GM12864 (cell line): Measurements from ENCODE around the gene PACRG.
A peak's percentile ranks its signal among the peaks of the same experiment; 100 is the strongest.

ENCODE experiments used
- DNase-seq: peaks from one replicate; pipeline ENCODE4 v3.0.0-alpha.2; 2011; ENCODE audit warnings: low read depth
- H3K4me3 ChIP-seq: 2 replicates; pipeline ENCODE4 v1.5.1; 2011; ENCODE audit warnings: mild to moderate bottlenecking, low read depth, low read length, control low read depth
- TF ChIP-seq, protein P1 (sequence below): IDR thresholded peaks from 2 replicates; pipeline ENCODE4 v1.5.1; 2011; ENCODE audit warnings: low read depth, mild to moderate bottlenecking, moderate library complexity, low read length, control low read depth, inconsistent platforms; ENCODE audit errors: missing control alignments

Gene PACRG

DNA sequence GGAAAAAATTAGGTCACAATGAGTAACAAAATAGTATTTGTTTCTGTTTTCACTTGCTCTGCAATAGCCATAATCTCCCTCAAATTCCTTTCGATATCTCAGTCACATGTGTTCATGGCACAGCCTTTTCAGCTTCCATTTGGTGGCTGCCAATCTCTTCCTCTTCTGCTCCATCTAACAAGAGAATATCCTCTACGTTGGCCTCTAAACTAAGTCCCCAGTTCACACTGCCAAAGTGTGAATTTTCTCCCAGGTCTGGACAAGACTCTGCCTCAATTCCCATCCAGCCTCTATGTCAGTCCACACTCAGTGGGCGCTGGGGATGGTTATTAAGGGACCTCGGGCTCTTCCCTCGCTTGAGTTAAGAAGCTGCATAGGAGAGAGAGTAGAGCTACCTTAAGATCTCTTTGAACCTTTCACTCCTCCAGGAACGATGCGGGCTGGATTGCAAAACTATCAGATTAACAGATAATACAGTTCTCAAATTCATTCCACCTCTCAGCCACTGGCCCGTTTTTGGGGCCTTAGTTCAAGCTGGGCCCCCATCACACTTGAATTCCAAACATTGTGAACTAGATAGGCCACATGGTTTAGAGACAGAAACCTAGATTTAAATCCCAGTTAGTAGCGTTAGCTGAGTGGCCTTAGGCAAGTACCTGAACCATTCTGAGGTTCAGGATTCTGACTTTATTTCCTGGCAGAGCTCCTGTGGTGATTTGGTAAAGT is 436.6 kb downstream of the PACRG start:
- TF ChIP-seq, protein P1, sequence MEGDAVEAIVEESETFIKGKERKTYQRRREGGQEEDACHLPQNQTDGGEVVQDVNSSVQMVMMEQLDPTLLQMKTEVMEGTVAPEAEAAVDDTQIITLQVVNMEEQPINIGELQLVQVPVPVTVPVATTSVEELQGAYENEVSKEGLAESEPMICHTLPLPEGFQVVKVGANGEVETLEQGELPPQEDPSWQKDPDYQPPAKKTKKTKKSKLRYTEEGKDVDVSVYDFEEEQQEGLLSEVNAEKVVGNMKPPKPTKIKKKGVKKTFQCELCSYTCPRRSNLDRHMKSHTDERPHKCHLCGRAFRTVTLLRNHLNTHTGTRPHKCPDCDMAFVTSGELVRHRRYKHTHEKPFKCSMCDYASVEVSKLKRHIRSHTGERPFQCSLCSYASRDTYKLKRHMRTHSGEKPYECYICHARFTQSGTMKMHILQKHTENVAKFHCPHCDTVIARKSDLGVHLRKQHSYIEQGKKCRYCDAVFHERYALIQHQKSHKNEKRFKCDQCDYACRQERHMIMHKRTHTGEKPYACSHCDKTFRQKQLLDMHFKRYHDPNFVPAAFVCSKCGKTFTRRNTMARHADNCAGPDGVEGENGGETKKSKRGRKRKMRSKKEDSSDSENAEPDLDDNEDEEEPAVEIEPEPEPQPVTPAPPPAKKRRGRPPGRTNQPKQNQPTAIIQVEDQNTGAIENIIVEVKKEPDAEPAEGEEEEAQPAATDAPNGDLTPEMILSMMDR: no peak
- no peak for DNase-seq
- no peak overlapping the region for H3K4me3 ChIP-seq

GRCh38 chr6:163165155-163165910 is 437.6 kb downstream of the PACRG start:
- TF ChIP-seq, protein P1: no peak
- DNase-seq: no peak
- H3K4me3 ChIP-seq: no peak overlapping the region

DNA sequence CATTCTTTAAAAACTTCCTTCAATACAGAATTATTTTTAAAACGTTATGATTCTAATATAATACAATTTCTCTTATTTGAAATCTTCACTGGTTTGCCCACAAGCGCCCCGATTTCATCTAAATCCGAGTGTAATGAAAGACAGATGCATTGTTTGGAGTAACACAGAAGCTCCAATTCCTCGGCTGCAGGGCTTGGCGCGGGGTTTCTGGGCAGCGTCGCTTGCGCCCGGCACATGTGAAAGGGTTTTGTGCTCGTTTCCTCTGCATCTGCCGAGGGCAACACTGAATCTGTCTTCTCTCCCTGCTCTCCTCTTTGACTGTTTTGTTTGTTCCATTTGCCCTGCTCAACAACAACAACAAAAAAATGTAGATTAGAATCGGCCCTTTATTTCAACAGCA is 438.1 kb downstream of the PACRG start:
- no peak for DNase-seq
- TF ChIP-seq, protein P1: no peak
- H3K4me3 ChIP-seq: no peak overlapping the region

- TF ChIP-seq, protein P1: no peak
- DNase-seq: no peak
- no peak overlapping the region for H3K4me3 ChIP-seq
Observed at GRCh38 chr6:163166507-163166906, 438.7 kb downstream of the PACRG start.

DNA sequence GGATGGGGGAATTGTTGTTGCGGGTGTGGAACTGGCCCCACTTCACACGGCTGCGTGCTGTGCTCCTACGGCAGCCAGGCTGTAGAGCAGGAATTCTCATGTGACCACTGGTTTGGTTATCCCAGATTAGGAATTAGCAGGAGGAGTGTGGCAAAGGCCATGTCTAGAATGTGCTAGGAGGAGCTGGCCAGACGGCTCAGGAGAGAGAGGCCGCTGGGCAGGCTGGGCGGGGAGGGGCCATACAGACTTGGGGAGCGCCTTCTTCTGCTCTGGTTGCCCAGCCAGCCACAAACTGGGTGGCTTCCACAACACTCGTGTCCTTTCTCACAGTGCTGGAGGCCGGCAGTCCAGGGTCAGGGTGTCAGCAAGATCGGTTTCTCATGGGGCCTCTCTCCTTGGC is 441.7 kb downstream of the PACRG start:
- TF ChIP-seq, protein P1: no peak
- no peak overlapping the region for H3K4me3 ChIP-seq
- DNase-seq: no peak

DNA sequence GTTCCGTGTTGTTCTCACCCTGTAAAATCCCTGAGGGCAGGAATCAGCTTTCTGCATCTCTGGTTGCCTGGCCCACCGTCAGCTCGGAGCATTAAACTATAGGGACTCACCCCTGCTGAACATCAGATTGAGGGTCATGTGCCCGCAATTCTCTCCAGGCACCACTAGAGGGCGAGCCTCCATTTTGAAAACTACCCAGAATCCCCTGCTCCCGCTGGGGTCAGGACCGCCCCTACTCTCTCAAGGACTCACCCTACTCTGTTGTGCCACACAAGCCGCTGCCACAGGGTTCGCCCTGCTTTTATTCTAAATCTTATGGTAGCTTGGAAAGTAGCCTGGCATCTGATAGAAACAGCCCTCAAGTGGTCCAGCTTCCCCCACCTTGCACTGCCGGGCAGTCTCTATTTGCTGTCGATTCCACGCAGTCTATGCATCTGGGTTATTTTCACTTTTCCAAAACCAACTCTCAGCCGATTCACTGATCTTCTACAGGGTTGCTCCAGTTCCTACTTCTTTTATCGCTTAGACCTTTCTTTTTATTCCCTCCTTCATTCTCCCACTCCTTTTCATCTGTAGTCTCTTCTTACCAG is 442.6 kb downstream of the PACRG start:
- peak; percentile 1 for DNase-seq
- TF ChIP-seq, protein P1: peak; percentile 87
- H3K4me3 ChIP-seq: no peak overlapping the region
